Heart left ventricle (tissue), 16 donors: ENCODE data around the gene ACSL6. TPM values are rescaled to one million over a fixed set of nuclear protein-coding genes. Genes with fewer than 3 reads are reported as not detected.

Experiments used
- ATAC-seq, 4 donors: fragments of 200-7000 bp; cut with Tn5 transposase; one replicate each; pipeline ENCODE4 v1.9.1; 2020 to 2022; ENCODE audit warnings: moderate library complexity in 4 of 4, mild to moderate bottlenecking in 3 of 4, moderate number of reproducible peaks in 1 of 4
- DNase-seq, 5 donors: peaks; one replicate each; pipeline ENCODE4 v3.0.0-alpha.2; 2020
- H3K27ac ChIP-seq, 12 donors: fragments of 200-600 bp; sonication (generic) in 4 of 12; one replicate each; pipeline versions ENCODE4 v1.5.0 to v1.8.0; 2016 to 2022; ENCODE audit warnings: mild to moderate bottlenecking in 2 of 12
- H3K27me3 ChIP-seq, 9 donors: fragments of 200-600 bp; sonication (generic) in 2 of 9; one replicate each; pipeline versions ENCODE4 v1.5.1 to v1.8.0; 2016 to 2022; ENCODE audit warnings: mild to moderate bottlenecking in 3 of 9
- H3K36me3 ChIP-seq, 9 donors: fragments of 200-600 bp; sonication (generic) in 2 of 9; one replicate each; pipeline versions ENCODE4 v1.5.0 to v1.8.0; 2018 to 2022; ENCODE audit warnings: mild to moderate bottlenecking in 2 of 9
- H3K4me1 ChIP-seq, 12 donors: fragments of 200-600 bp; sonication (generic) in 4 of 12; one replicate each; pipeline versions ENCODE4 v1.5.0 to v1.8.0; 2016 to 2022; ENCODE audit warnings: mild to moderate bottlenecking in 3 of 12
- H3K4me3 ChIP-seq, 12 donors: fragments of 200-600 bp; sonication (generic) in 4 of 12; one replicate each; pipeline versions ENCODE4 v1.5.0 to v1.8.0; 2017 to 2022; ENCODE audit warnings: mild to moderate bottlenecking in 9 of 12, moderate library complexity in 4 of 12
- H3K9me3 ChIP-seq, 12 donors: fragments of 200-600 bp; sonication (generic) in 4 of 12; one replicate each; pipeline versions ENCODE4 v1.5.0 to v1.8.0; 2016 to 2022; ENCODE audit warnings: mild to moderate bottlenecking in 1 of 12
- POLR2A ChIP-seq, 2 donors: fragments of 450-650 bp; IDR thresholded peaks; one replicate each; pipeline ENCODE4 v1.6.1; 2017; ENCODE audit warnings: antibody characterized with exemption in 2 of 2, mild to moderate bottlenecking in 2 of 2, moderate library complexity in 2 of 2
- WGBS, 4 donors: extraction: QIAGEN DNeasy Blood & Tissue Kit in 2 of 4; methylation state at CpG; one replicate each; pipeline versions ENCODE4 v1.1.5 to v1.1.7; 2013 to 2018; 5-methylcytosine and 5-hydroxymethylcytosine counted together
- intact Hi-C, 10 donors: fragments of 100-400 bp; cut with DNase I; formaldehyde crosslinking; loops; one replicate each; pipeline versions ENCODE4 v1.11.1 to v1.14.2; 2022
- polyA plus RNA-seq, 2 donors: library from polyadenylated mRNA; stranded (reverse); fragments of 200-250 nt; gene quantifications; one replicate each; pipeline ENCODE4 v1.2.3, GENCODE V29; 2013
- total RNA-seq, 9 donors: library from RNA; depleted of rRNA in 2 of 9; stranded (reverse); fragments of >200 nt in 2 of 9; fragmentation: NEBNext Ultra II Directional in 3 of 9; extraction: Animal tissue kit (Norgen Biotek cat#: 25700) in 3 of 9; gene quantifications; one replicate each; pipeline versions ENCODE4 v1.1.0 to v1.2.4, GENCODE V29; 2016 to 2023
- TF ChIP-seq, protein P1 (sequence below), 12 donors: fragments of 200-600 bp; sonication (generic) in 4 of 12; IDR thresholded peaks; one replicate each; pipeline versions ENCODE4 v1.5.0 to v1.8.0; 2018 to 2022; ENCODE audit warnings: antibody characterized with exemption in 12 of 12, mild to moderate bottlenecking in 5 of 12
- donor health status: ischemic (EF 13 %, LVEDD 7.1; RV severe dilation, severe dysfunction).
- donor health status: healthy with polysubstance abuse.
- donor health status: DM: no; HTN: yes; CAD: no.
- donor health status: DM: no; HTN: no; CAD: no.
- donor health status: ischemic (EF 25% LVEDD 6.9; RV normal size, moderate dysfunction).
- donor health status: ischemic (EF 25% LVEDD 5.7; RV mildly dilated, moderate dysfunction).
- donor health status: healthy.
- donor health status: DM: yes; HTN: yes; CAD: no.
- donor health status: ischemic (EF 35%, LVEDD 5.7; RV mildly dilated, moderate dysfunction).
- donor health status: nonischemic (EF 11% LVEDD 7.7; RV severe dilation, severe dysfunction).
- donor health status: DM: yes; HTN: yes; CAD: no.
- donor health status: PGD.
- donor health status: ischemic (EF 29% LVEDD 5.4; RV normal size, mild dysfunction).
- donor health status: nonischemic (EF 23%, LVEDD 6.1; RV moderate dilation, normal function).

Gene ACSL6
- total and polyA plus RNA-seq, 11 donors: 0.33 to 3.8 (median 2.1) TPM

DNA sequence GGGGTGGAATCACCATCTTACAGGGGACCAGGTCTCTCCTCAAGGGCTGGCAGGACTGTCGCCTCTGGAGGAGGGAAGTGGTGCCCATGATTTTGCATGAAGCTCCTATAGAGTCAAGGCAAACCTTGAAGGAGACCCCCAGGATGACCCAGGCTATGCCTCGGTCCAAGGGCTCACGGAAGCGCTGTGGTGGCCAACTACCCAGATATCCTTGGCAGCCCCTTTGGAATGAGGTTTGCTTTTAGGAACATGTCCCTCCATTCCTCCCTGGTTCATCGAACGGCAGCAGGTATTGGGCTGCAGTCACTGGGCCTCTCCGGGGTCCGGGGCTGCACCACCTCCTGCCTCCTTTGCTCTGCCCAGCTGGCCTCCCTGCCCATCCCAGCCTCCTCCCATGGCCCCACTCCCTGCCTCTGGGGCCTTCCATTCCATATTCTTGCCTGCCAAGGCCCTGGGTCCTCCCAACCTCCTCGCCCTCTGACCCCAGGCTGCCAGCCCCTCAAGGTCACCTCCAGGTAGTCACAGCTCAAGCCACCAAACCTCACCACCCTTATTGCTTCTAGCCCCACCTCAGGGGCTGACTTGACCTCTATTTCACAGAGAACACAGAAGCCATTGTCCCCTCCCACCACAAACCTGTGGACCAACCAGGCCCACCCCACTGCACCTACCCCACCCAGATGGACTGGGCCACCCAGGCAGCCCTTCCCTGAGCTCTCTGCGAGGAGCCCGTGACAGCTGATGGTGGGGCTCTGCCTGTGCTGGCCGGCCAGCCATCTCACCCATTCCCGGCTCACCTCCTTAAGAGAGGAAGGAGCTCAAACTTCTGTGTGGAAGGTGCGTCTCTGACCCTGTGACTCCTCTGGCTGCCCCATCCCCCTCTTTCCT is 45.4 kb upstream of the ACSL6 start:
- H3K4me3 ChIP-seq: no peak overlapping the region
- WGBS, 4 donors: 83 to 94% (median 88%) methylated on average over 13 to 14 of the region's 14 CpGs
- no peak for ATAC-seq
- TF ChIP-seq, protein P1, sequence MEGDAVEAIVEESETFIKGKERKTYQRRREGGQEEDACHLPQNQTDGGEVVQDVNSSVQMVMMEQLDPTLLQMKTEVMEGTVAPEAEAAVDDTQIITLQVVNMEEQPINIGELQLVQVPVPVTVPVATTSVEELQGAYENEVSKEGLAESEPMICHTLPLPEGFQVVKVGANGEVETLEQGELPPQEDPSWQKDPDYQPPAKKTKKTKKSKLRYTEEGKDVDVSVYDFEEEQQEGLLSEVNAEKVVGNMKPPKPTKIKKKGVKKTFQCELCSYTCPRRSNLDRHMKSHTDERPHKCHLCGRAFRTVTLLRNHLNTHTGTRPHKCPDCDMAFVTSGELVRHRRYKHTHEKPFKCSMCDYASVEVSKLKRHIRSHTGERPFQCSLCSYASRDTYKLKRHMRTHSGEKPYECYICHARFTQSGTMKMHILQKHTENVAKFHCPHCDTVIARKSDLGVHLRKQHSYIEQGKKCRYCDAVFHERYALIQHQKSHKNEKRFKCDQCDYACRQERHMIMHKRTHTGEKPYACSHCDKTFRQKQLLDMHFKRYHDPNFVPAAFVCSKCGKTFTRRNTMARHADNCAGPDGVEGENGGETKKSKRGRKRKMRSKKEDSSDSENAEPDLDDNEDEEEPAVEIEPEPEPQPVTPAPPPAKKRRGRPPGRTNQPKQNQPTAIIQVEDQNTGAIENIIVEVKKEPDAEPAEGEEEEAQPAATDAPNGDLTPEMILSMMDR (IDR thresholded peaks at IDR 0.05): no peak
- TF ChIP-seq POLR2A (IDR thresholded peaks at IDR 0.05): no peak
- H3K27me3 ChIP-seq: no peaks in the 10 kb centered on the region
- no peak overlapping the region for H3K27ac ChIP-seq
- no peaks in the 10 kb centered on the region for H3K4me1 ChIP-seq
- intact Hi-C loops: no loop called here
- H3K36me3 ChIP-seq: no peaks in the 10 kb centered on the region
- H3K9me3 ChIP-seq: no peaks in the 10 kb centered on the region
- peak in 4 of 5 donors; percentile 2 to 42 (median 11) for DNase-seq

DNA sequence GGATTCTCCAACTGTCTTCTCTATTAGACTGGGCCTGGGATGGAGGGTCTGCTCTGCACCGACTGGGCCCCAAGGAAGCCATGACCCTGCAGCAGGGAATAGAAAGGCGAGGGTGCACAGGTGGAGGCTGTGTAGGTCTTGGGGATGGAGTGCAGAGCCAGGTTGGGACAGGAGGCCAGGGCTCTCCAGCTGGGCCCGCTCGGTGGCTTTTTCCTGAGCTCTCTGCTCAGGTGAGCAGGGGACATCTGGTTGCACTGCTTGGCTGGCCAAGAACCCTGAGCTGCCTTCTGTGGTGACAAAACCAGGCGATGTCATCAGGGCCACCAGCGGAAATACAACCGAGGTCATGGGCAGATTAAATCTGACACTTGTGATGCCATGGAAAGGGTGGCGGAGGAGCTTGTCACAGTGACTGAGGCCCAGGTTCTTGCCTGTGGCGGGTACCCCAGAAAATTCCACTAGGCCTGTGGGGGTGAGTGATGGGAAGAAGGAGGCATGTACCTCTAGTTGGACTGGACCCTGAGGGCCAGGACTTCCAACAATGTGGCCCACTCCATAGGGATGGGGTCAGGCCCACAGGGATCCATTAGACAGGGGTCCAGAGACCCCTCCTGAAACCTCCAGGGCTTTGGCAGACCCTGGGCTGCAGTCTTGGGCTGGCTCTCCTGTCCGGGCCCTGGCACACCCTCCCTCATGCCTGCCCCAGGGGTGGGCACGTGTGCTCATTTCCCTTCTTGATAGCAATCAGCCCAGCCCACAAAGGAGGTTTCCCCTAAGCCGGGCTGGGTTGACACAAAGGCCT is 44.6 kb upstream of the ACSL6 start:
- Histone ChIP-seq H3K9me3 (no peaks in the 10 kb centered on the region), H3K36me3 (no peaks in the 10 kb centered on the region), H3K4me1 (no peaks in the 10 kb centered on the region), H3K4me3 (no peak overlapping the region), H3K27me3 (no peaks in the 10 kb centered on the region), H3K27ac (no peak overlapping the region)
- ATAC-seq (peak in 1 of 4 donors; percentile 14), DNase-seq (peak in 3 of 5 donors; percentile 15 to 58 (median 24))
- no peak for TF ChIP-seq POLR2A (IDR thresholded peaks at IDR 0.05)
- TF ChIP-seq, protein P1 (IDR thresholded peaks at IDR 0.05): no peak
- intact Hi-C loops: no loop called here
- WGBS, 4 donors: 76 to 87% (median 77%) methylated on average over 11 to 12 of the region's 12 CpGs

DNA sequence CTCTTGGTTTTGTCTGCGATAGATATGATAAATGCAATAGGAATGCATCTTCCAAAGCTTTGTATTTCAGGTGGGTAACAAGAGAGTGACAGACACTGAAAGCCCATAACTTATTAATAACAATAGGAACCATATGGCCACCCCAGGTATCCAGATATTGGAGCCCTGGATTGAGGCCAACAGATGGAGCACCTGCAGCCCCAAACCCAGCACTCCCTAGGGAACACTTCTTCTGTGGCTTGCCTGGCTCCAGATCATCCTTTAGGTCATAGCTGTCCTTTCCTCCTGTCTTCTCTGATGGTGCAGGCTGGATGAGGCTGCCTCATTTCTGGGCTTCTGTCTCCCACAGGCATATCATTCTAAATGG is 44.0 kb upstream of the ACSL6 start:
- H3K36me3 ChIP-seq: no peaks in the 10 kb centered on the region
- DNase-seq: no peak
- no peak for ATAC-seq
- 90 to 100% (median 95%) methylated on average over 1 of the region's 1 CpG for WGBS, 4 donors
- H3K27me3 ChIP-seq: no peaks in the 10 kb centered on the region
- H3K9me3 ChIP-seq: no peaks in the 10 kb centered on the region
- no peaks in the 10 kb centered on the region for H3K4me1 ChIP-seq
- H3K4me3 ChIP-seq: no peak overlapping the region
- H3K27ac ChIP-seq: no peak overlapping the region
- TF ChIP-seq, protein P1 (IDR thresholded peaks at IDR 0.05): no peak
- TF ChIP-seq POLR2A (IDR thresholded peaks at IDR 0.05): no peak
- intact Hi-C loops: no loop called here
